Activated CD8-positive, alpha-beta T cell treated with anti-CD3 and anti-CD28 coated beads for 36 hours (primary cell): ENCODE measurements around the gene SLC5A5. TPM values are rescaled to one million over a fixed set of nuclear protein-coding genes. Genes with fewer than 3 reads are reported as not detected.

Experiments used
- ATAC-seq: fragments of 200-7000 bp; cut with Tn5 transposase; one replicate; pipeline ENCODE4 v1.10.0; 2021; ENCODE audit warnings: mild to moderate bottlenecking, moderate library complexity
- CTCF ChIA-PET: fragments of 350-600 bp; sonication (Branson Sonifier 250); formaldehyde crosslinking; loops from one replicate; lab custom pipeline; 2021; ENCODE audit warnings: antibody characterized with exemption; lab: Charles Lee
- POLR2A ChIA-PET: fragments of 350-600 bp; sonication (Branson Sonifier 250); formaldehyde crosslinking; loops from one replicate; lab custom pipeline; 2021; ENCODE audit warnings: antibody characterized with exemption; lab: Charles Lee
- DNase-seq: peaks from one replicate; pipeline ENCODE4 v3.0.0-alpha.2; 2020
- H3K27ac Mint-ChIP-seq: one replicate; pipeline ENCODE4 v1.8.0; 2021; ENCODE audit warnings: mild to moderate bottlenecking, mixed read lengths
- H3K27me3 Mint-ChIP-seq: one replicate; pipeline ENCODE4 v1.8.0; 2021; ENCODE audit warnings: mixed read lengths
- H3K36me3 Mint-ChIP-seq: one replicate; pipeline ENCODE4 v1.8.0; 2021; ENCODE audit warnings: low read depth, mixed read lengths
- H3K4me1 Mint-ChIP-seq: one replicate; pipeline ENCODE4 v1.8.0; 2021; ENCODE audit warnings: low read depth, mixed read lengths
- H3K4me3 Mint-ChIP-seq: one replicate; pipeline ENCODE4 v1.8.0; 2021; ENCODE audit warnings: mild to moderate bottlenecking, moderate library complexity, mixed read lengths
- H3K9me3 Mint-ChIP-seq: one replicate; pipeline ENCODE4 v1.8.0; 2021; ENCODE audit warnings: mixed read lengths
- intact Hi-C: fragments of 100-400 bp; cut with micrococcal nuclease; formaldehyde crosslinking; loops from one replicate; pipeline ENCODE4 v1.10.0; 2022
- total RNA-seq, 2 experiments: library from RNA; stranded (reverse); gene quantifications; one replicate each; pipeline ENCODE4 v1.2.3, GENCODE V29; 2021
- TF ChIP-seq, protein P1 (sequence below): fragments of 200-600 bp; IDR thresholded peaks from one replicate; pipeline ENCODE4 v1.8.0; 2022; ENCODE audit warnings: antibody characterized with exemption, mild to moderate bottlenecking

SLC5A5 gene
- total RNA-seq, 2 experiments from 2014 or later, result 0.87 to 0.99 TPM

DNA sequence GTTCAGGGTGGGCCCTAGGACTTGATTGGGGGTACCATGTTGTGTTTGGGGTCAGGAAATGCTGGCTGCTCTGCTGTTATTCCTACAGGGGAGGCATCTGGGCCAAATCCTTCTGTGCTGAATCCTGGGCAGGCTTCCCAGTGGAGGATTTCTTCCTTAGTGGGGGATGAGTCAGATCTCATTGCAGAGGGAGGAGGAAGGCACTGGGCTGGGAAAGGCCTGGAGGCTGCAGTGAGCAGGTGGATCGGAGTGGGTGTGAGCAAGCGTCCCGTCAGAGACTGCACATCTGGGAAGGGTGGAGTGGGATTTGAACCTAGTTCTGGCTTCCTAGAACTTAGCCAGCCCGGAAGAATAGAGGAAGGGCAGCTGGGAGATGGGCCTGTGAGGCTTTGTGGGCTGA lies 72.6 kb downstream of the SLC5A5 start:
- Mint-ChIP-seq H3K9me3 (no peaks in the 10 kb centered on the region), H3K27ac (no peak overlapping the region), H3K36me3 (peaks cover 15% of the 10 kb centered on the region), H3K4me1 (peaks cover 25% of the 10 kb centered on the region), H3K4me3 (no peak overlapping the region), H3K27me3 (peaks cover 3% of the 10 kb centered on the region)
- ChIA-PET POLR2A (interaction anchor here (0.5 to 4.7 kb wide), 3 partner anchors 11 to 84 kb away, joined by 3 to 23 read pairs (median 3); partner anchors contain the start of gene CCDC124), CTCF (interaction anchor here (1.8 to 10.0 kb wide), 2 partner anchors 52 to 74 kb away, joined by 4 to 90 read pairs; no protein-coding TSS in a partner anchor)
- intact Hi-C loops, result no loop called here
- ATAC-seq, result no peak
- TF ChIP-seq, protein P1, sequence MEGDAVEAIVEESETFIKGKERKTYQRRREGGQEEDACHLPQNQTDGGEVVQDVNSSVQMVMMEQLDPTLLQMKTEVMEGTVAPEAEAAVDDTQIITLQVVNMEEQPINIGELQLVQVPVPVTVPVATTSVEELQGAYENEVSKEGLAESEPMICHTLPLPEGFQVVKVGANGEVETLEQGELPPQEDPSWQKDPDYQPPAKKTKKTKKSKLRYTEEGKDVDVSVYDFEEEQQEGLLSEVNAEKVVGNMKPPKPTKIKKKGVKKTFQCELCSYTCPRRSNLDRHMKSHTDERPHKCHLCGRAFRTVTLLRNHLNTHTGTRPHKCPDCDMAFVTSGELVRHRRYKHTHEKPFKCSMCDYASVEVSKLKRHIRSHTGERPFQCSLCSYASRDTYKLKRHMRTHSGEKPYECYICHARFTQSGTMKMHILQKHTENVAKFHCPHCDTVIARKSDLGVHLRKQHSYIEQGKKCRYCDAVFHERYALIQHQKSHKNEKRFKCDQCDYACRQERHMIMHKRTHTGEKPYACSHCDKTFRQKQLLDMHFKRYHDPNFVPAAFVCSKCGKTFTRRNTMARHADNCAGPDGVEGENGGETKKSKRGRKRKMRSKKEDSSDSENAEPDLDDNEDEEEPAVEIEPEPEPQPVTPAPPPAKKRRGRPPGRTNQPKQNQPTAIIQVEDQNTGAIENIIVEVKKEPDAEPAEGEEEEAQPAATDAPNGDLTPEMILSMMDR, result no peak
- DNase-seq, result no peak

Other genes with a start within 250 kb of the SLC5A5 start
- not detected for gene UNC13A, start 183.6 kb upstream of the SLC5A5 start, total RNA-seq
- 10 to 100 TPM; 53.8 to 54.7 TPM for gene MAP1S, start 152.5 kb upstream of the SLC5A5 start, total RNA-seq
- 10 to 100 TPM; 36.9 to 38.3 TPM for gene FCHO1, start 120.5 kb upstream of the SLC5A5 start, total RNA-seq
- gene B3GNT3, start 76.8 kb upstream of the SLC5A5 start, total RNA-seq, result under 1 TPM in 1 of 2 experiments, not detected in 1; 0.20 TPM
- 1 to 10 TPM; 5.9 to 6.9 TPM for gene INSL3, start 50.4 kb upstream of the SLC5A5 start, total RNA-seq
- 100 to 1,000 TPM; 120 to 126 TPM for gene JAK3, start 24.0 kb upstream of the SLC5A5 start, total RNA-seq
- 1,000 to 10,000 TPM; 3,663 to 3,679 TPM for gene RPL18A, start 12.0 kb upstream of the SLC5A5 start, total RNA-seq
- gene CCDC124, start 61.1 kb downstream of the SLC5A5 start, total RNA-seq, result 100 to 1,000 TPM; 120 to 129 TPM
- 1 to 10 TPM in 1 of 2 experiments, under 1 TPM in 1; 0.25 to 1.7 TPM for gene KCNN1, start 95.2 kb downstream of the SLC5A5 start, total RNA-seq
- 10 to 100 TPM; 29.1 TPM for gene ARRDC2, start 136.2 kb downstream of the SLC5A5 start, total RNA-seq
- 10 to 100 TPM; 25.6 to 27.2 TPM for gene IL12RB1, start 215.0 kb downstream of the SLC5A5 start, total RNA-seq
- 10 to 100 TPM; 23.1 to 23.3 TPM for gene MAST3, start 225.8 kb downstream of the SLC5A5 start, total RNA-seq